22Rv1 (cell line): Measurements from ENCODE around the gene WDFY4.

Experiments
- H3K27ac ChIP-seq: fragments of 450-650 bp; 2 replicates; pipeline ENCODE4 v1.5.1; 2017
- CTCF ChIP-seq: fragments of 450-650 bp; IDR thresholded peaks from 2 replicates; pipeline ENCODE4 v1.5.1; 2017; ENCODE audit warnings: mild to moderate bottlenecking
- ZFX ChIP-seq: fragments of 450-650 bp; IDR thresholded peaks from 2 replicates; pipeline ENCODE4 v1.6.1; 2017; ENCODE audit warnings: antibody characterized with exemption, borderline replicate concordance

The WDFY4 gene

GRCh38 chr10:48670978-48671913 is 13.4 kb upstream of the WDFY4 start:
- H3K27ac ChIP-seq, result no peak overlapping the region
- TF ChIP-seq CTCF (no peak), ZFX (no peak)

GRCh38 chr10:48671914-48672595 is 12.6 kb upstream of the WDFY4 start:
- TF ChIP-seq CTCF, result no peak
- no peak overlapping the region for H3K27ac ChIP-seq

- TF ChIP-seq ZFX (no peak), CTCF (no peak)
- no peak overlapping the region for H3K27ac ChIP-seq
Observed at GRCh38 chr10:48672596-48673265, 11.9 kb upstream of the WDFY4 start.

- TF ChIP-seq CTCF, result no peak
- no peak for TF ChIP-seq ZFX
- no peak overlapping the region for H3K27ac ChIP-seq
Observed at GRCh38 chr10:48677625-48678024, 7.0 kb upstream of the WDFY4 start.

- H3K27ac ChIP-seq, result no peak overlapping the region
- no peak for TF ChIP-seq ZFX
- TF ChIP-seq CTCF, result no peak
Observed at GRCh38 chr10:48678041-48678440, 6.6 kb upstream of the WDFY4 start.

GRCh38 chr10:48681740-48682139 is 2.9 kb upstream of the WDFY4 start:
- no peak overlapping the region for H3K27ac ChIP-seq
- TF ChIP-seq CTCF (no peak), ZFX (no peak)
